HFFc6 (cell line): ENCODE data around the gene BABAM2. TPM values are rescaled to one million over a fixed set of nuclear protein-coding genes. Genes with fewer than 3 reads are reported as not detected.
"Not testable (repeated sequence)": the region's sequence is repeated elsewhere in the genome, so short reads cannot be mapped to it uniquely, and the experiment has no call there.

Experiments
- DNase-seq: peaks from one replicate; pipeline ENCODE4 v3.0.0-alpha.2; 2018
- H3K27ac Mint-ChIP-seq: 2 replicates; pipeline ENCODE4 v1.8.0; 2020; ENCODE audit warnings: mild to moderate bottlenecking, mixed read lengths
- H3K27me3 Mint-ChIP-seq: 2 replicates; pipeline ENCODE4 v1.8.0; 2021; ENCODE audit warnings: mild to moderate bottlenecking, moderate library complexity, mixed read lengths; ENCODE audit not compliant: insufficient read depth
- H3K36me3 Mint-ChIP-seq: 2 replicates; pipeline ENCODE4 v1.8.0; 2021; ENCODE audit warnings: low read depth, mixed read lengths
- H3K4me1 Mint-ChIP-seq: 2 replicates; pipeline ENCODE4 v1.8.0; 2020; ENCODE audit warnings: low read depth, mixed read lengths
- H3K4me3 Mint-ChIP-seq: 2 replicates; pipeline ENCODE4 v1.8.0; 2020; ENCODE audit warnings: mild to moderate bottlenecking, moderate library complexity, mixed read lengths
- H3K9me3 Mint-ChIP-seq: 2 replicates; pipeline ENCODE4 v1.8.0; 2020; ENCODE audit warnings: mild to moderate bottlenecking, mixed read lengths
- total RNA-seq, 6 experiments: library from RNA; stranded (reverse); fragmentation: NEBNext Ultra II Directional; extraction: Animal tissue kit (Norgen Biotek cat#: 25700); gene quantifications; 2 replicates in 1 of 6; 3 replicates in 5 of 6; pipeline ENCODE4 v1.2.3, GENCODE V29; 2021
- TF ChIP-seq, protein P1 (sequence below): fragments of 200-600 bp; sonication (generic); IDR thresholded peaks from 2 replicates; pipeline ENCODE4 v1.5.0; 2021; ENCODE audit warnings: antibody characterized with exemption, mild to moderate bottlenecking

The BABAM2 gene
- total RNA-seq, 6 experiments from 2014 or later: 30.8 to 46.6 (median 41.2) TPM

DNA sequence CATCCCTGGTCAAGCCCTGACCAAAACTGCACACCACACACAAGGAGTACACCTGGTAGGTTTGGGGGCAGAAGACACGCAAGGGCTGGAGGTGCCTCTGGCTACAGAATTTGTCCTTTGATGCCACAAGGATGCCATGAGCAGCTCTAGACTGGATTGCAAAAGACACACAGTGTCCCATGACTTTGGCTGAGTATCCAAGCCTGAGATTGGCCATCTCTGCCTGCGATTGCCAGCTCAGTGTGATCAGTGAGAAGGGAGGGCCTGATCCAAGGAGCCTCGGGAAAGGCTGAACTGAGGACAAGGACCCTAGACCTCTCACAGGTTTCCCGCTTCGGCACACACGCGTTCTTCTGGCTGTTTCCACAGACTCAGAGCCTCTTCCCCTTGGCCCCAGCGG is 442.2 kb downstream of the BABAM2 start:
- Mint-ChIP-seq H3K27ac (no peak overlapping the region), H3K4me1 (peaks cover 23% of the 10 kb centered on the region), H3K4me3 (no peak overlapping the region), H3K9me3 (no peaks in the 10 kb centered on the region), H3K27me3 (no peaks in the 10 kb centered on the region; the same call in 1 of the 2 replicates), H3K36me3 (peaks cover 17% of the 10 kb centered on the region; the same call in 1 of the 2 replicates)
- TF ChIP-seq, protein P1, sequence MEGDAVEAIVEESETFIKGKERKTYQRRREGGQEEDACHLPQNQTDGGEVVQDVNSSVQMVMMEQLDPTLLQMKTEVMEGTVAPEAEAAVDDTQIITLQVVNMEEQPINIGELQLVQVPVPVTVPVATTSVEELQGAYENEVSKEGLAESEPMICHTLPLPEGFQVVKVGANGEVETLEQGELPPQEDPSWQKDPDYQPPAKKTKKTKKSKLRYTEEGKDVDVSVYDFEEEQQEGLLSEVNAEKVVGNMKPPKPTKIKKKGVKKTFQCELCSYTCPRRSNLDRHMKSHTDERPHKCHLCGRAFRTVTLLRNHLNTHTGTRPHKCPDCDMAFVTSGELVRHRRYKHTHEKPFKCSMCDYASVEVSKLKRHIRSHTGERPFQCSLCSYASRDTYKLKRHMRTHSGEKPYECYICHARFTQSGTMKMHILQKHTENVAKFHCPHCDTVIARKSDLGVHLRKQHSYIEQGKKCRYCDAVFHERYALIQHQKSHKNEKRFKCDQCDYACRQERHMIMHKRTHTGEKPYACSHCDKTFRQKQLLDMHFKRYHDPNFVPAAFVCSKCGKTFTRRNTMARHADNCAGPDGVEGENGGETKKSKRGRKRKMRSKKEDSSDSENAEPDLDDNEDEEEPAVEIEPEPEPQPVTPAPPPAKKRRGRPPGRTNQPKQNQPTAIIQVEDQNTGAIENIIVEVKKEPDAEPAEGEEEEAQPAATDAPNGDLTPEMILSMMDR: no peak
- DNase-seq: no peak

DNA sequence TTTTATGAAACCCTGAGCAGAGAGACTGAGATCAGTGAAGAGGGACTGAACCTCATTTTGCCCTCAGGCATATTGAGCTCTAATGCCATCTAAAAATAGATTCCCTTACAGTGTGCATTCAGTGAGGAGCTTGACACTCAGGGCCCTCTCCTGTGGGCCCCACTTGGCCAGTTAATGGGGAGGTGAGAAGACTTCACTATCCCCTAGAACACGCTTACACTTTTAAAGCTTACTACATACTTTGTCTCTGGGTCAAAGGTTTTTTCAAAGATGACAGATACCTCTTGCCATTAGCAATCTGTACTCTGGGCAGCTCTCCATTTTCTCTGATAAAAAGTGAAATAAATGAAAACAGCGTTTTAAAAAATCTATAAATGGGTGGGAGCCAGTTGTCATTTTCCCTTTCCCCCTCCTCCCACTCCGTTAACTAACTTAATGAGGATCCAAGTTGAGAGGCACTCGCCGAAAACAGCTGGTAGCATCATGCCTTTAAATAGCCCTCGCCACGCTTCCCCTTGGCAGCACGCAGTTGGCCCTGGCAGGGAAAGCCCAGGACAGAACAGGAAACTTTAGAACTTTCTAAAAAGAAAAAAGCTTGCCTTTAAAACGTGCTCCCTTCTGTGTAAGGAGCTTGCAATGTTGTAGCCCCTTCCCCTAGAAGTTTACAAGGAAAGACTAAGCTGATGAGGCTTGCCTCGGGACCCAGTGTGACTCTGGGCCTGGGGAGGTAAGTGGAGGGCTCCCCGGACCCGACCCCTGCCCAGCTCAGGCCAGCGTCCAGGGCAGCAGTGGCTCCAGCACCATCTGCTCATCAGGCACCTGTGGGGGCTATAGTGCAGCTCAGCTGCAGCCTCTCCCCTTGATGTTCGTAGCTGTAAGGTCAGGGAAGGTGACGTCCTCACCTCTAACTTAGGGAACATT is 443.3 kb downstream of the BABAM2 start:
- H3K9me3 Mint-ChIP-seq: no peaks in the 10 kb centered on the region
- H3K27ac Mint-ChIP-seq: no peak overlapping the region
- peaks cover 26% of the 10 kb centered on the region for H3K4me1 Mint-ChIP-seq
- DNase-seq: no peak
- H3K36me3 Mint-ChIP-seq: peaks cover 17% of the 10 kb centered on the region; the same call in 1 of the 2 replicates
- no peaks in the 10 kb centered on the region; the same call in none of the 2 replicates for H3K27me3 Mint-ChIP-seq
- TF ChIP-seq, protein P1: no peak
- H3K4me3 Mint-ChIP-seq: no peak overlapping the region

DNA sequence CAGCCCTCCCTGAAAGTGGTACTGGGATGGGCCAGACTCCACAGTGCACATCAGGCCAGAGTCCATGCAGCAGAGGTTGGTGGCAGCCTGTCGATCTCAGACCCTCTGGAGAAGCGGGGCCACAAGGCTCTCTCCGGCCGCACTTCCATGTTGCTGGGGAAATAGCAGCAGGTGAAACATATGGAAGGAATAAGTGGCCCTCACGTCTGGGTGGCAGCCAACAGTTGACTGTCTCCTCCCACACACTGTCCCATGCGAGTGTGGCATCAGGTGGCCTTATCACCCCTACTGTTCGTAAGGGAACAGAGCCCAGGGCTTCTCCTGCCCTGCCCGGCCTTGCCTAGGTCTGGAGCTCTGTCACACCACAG is 444.0 kb downstream of the BABAM2 start:
- no peak for DNase-seq
- TF ChIP-seq, protein P1: no peak
- no peak overlapping the region for H3K27ac Mint-ChIP-seq
- no peaks in the 10 kb centered on the region for H3K9me3 Mint-ChIP-seq
- H3K36me3 Mint-ChIP-seq: peaks cover 13% of the 10 kb centered on the region; the same call in 1 of the 2 replicates
- no peak overlapping the region for H3K4me3 Mint-ChIP-seq
- H3K27me3 Mint-ChIP-seq: no peaks in the 10 kb centered on the region; the same call in none of the 2 replicates
- H3K4me1 Mint-ChIP-seq: peaks cover 32% of the 10 kb centered on the region

DNA sequence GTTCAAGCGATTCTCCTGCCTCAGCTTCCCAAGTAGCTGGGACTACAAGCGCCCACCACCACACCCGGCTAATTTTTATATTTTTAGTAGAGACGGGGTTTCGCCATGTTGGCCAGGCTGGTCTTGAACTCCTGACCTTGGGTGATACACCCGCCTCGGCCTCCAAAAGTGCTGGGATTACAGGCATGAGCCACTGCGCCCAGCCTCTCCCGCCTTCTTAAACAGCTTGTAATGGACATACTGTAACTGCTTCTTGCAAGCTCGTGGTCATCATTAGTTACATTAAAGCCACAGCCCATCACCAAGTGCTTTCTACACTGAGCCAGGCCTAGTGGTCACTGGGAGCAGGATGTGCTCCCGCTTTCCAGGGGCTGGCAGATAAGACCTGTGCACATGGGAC is 444.7 kb downstream of the BABAM2 start:
- not testable (repeated sequence) for H3K9me3 Mint-ChIP-seq, H3K36me3 Mint-ChIP-seq, H3K27ac Mint-ChIP-seq, H3K4me3 Mint-ChIP-seq, H3K27me3 Mint-ChIP-seq, DNase-seq
- peaks cover 33% of the 10 kb centered on the region for H3K4me1 Mint-ChIP-seq

DNA sequence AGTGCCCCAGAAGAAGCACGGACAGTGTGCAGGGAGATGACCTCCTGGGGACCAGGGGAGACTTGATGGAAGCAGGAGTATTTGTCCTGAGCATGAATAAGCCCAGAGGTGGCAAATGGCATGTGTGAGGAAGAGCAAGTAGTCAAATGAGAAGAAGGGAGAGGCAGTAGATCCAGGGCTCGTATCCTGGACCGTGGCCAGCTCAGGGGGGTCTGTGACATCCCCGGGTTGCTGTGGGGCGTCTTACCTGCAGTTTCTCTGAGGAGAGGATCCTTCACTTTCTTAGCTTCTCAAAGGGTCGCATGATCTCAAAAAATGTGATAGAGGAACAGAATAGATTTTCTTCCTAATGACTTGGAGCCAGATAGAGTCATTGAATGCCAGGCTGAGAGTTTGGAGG is 445.1 kb downstream of the BABAM2 start:
- DNase-seq: no peak
- H3K27ac Mint-ChIP-seq: no peak overlapping the region
- H3K36me3 Mint-ChIP-seq: peaks cover 9% of the 10 kb centered on the region; the same call in 1 of the 2 replicates

More for the DNA sequence above, 445.1 kb downstream of the BABAM2 start:
- Mint-ChIP-seq H3K9me3 (no peaks in the 10 kb centered on the region), H3K27me3 (no peaks in the 10 kb centered on the region; the same call in none of the 2 replicates), H3K4me1 (peaks cover 33% of the 10 kb centered on the region), H3K4me3 (no peak overlapping the region)
- TF ChIP-seq, protein P1: no peak
